Measurements from ENCODE around the gene MYLK. TPM values are rescaled to one million over a fixed set of nuclear protein-coding genes. Genes with fewer than 3 reads are reported as not detected.

Gene MYLK
- total RNA-seq, 2 donors from 2014 or later: 4.7 to 6.6 TPM

- no peaks in the 10 kb centered on the region for H3K4me1 ChIP-seq (ENCODE audit: control insufficient read depth, insufficient read depth, low read length)
- H3K4me3 Mint-ChIP-seq: no peak overlapping the region
- no peak overlapping the region for H3K4me3 ChIP-seq (ENCODE audit: low read length)
- no peaks in the 10 kb centered on the region for H3K36me3 ChIP-seq (ENCODE audit: control insufficient read depth, insufficient read depth, low read length)
- no peak overlapping the region for H3K27ac Mint-ChIP-seq
- no peak for DNase-seq
- no peak overlapping the region for H3K27ac ChIP-seq (ENCODE audit: low read depth, low read length)
- no peaks in the 10 kb centered on the region for H3K27me3 ChIP-seq (ENCODE audit: control insufficient read depth, insufficient read depth, low read length, poor library complexity, severe bottlenecking)
- no peak overlapping the region for H3K9ac ChIP-seq (ENCODE audit: extremely low read depth, low read length, poor library complexity, severe bottlenecking)
- H3K36me3 Mint-ChIP-seq (ENCODE audit: low read depth): peaks cover 2% of the 10 kb centered on the region
- no peaks in the 10 kb centered on the region for H3K4me1 Mint-ChIP-seq
- peaks cover 4% of the 10 kb centered on the region for H3K9me3 Mint-ChIP-seq
- TF ChIP-seq CTCF (conservative IDR thresholded peaks at IDR 0.05): no peak
- WGBS, 2 experiments (ENCODE audit: insufficient coverage in 1 of 2, insufficient read length in 1 of 2): 91 to 100% methylated on average over 2 to 3 of the region's 3 CpGs
- H3K27me3 Mint-ChIP-seq (ENCODE audit: insufficient read depth): peaks cover 1% of the 10 kb centered on the region
- H3K9me3 ChIP-seq (ENCODE audit: control insufficient read depth, low read length): peaks cover 9% of the 10 kb centered on the region
These were observed 151.7 kb downstream of the MYLK start for GRCh38 chr3:123732447-123732846.

- peaks cover 9% of the 10 kb centered on the region for H3K9me3 ChIP-seq (ENCODE audit: control insufficient read depth, low read length)
- peaks cover 4% of the 10 kb centered on the region for H3K9me3 Mint-ChIP-seq
- no peak for TF ChIP-seq CTCF (conservative IDR thresholded peaks at IDR 0.05)
- no peak overlapping the region for H3K27ac ChIP-seq (ENCODE audit: low read depth, low read length)
- no peak overlapping the region for H3K4me3 Mint-ChIP-seq
- WGBS, 2 experiments (ENCODE audit: insufficient coverage in 1 of 2, insufficient read length in 1 of 2): 96 to 100% methylated on average over 3 to 4 of the region's 4 CpGs
- H3K4me1 ChIP-seq (ENCODE audit: control insufficient read depth, insufficient read depth, low read length): no peaks in the 10 kb centered on the region
- no peak overlapping the region for H3K9ac ChIP-seq (ENCODE audit: extremely low read depth, low read length, poor library complexity, severe bottlenecking)
- no peaks in the 10 kb centered on the region for H3K36me3 ChIP-seq (ENCODE audit: control insufficient read depth, insufficient read depth, low read length)
- H3K27me3 ChIP-seq (ENCODE audit: control insufficient read depth, insufficient read depth, low read length, poor library complexity, severe bottlenecking): no peaks in the 10 kb centered on the region
- DNase-seq: no peak
- no peaks in the 10 kb centered on the region for H3K27me3 Mint-ChIP-seq (ENCODE audit: insufficient read depth)
- no peaks in the 10 kb centered on the region for H3K4me1 Mint-ChIP-seq
- H3K27ac Mint-ChIP-seq: no peak overlapping the region
- no peak overlapping the region for H3K4me3 ChIP-seq (ENCODE audit: low read length)
- H3K36me3 Mint-ChIP-seq (ENCODE audit: low read depth): no peaks in the 10 kb centered on the region
These were observed 153.3 kb downstream of the MYLK start for GRCh38 chr3:123730829-123731228.

GRCh38 chr3:123728991-123729390, 155.1 kb downstream of the MYLK start:
- H3K9me3 Mint-ChIP-seq: peaks cover 4% of the 10 kb centered on the region
- Histone ChIP-seq H3K4me3 (ENCODE audit: low read length) (no peak overlapping the region), H3K27me3 (ENCODE audit: control insufficient read depth, insufficient read depth, low read length, poor library complexity, severe bottlenecking) (no peaks in the 10 kb centered on the region), H3K36me3 (ENCODE audit: control insufficient read depth, insufficient read depth, low read length) (no peaks in the 10 kb centered on the region), H3K9ac (ENCODE audit: extremely low read depth, low read length, poor library complexity, severe bottlenecking) (no peak overlapping the region), H3K27ac (ENCODE audit: low read depth, low read length) (no peak overlapping the region), H3K4me1 (ENCODE audit: control insufficient read depth, insufficient read depth, low read length) (no peaks in the 10 kb centered on the region), H3K9me3 (ENCODE audit: control insufficient read depth, low read length) (peaks cover 9% of the 10 kb centered on the region)
- no peak for DNase-seq
- H3K4me3 Mint-ChIP-seq: no peak overlapping the region
- no peak for TF ChIP-seq CTCF (conservative IDR thresholded peaks at IDR 0.05)
- H3K27ac Mint-ChIP-seq: no peak overlapping the region
- no peaks in the 10 kb centered on the region for H3K27me3 Mint-ChIP-seq (ENCODE audit: insufficient read depth)
- 88 to 91% methylated on average over 1 to 3 of the region's 3 CpGs for WGBS, 2 experiments (ENCODE audit: insufficient coverage in 1 of 2, insufficient read length in 1 of 2)
- no peaks in the 10 kb centered on the region for H3K4me1 Mint-ChIP-seq
- H3K36me3 Mint-ChIP-seq (ENCODE audit: low read depth): no peaks in the 10 kb centered on the region

All from endodermal cell (in vitro differentiated cells).